NCI-H1417 (cell line): ENCODE data around the gene PTGIS.
"Not testable (repeated sequence)": the region's sequence is repeated elsewhere in the genome, so short reads cannot be mapped to it uniquely, and the experiment has no call there.

Experiments
- DNase-seq, 3 experiments: peaks; one replicate each; lab custom pipeline; 2025; lab: John Stamatoyannopoulos, UW

Gene PTGIS

GRCh38 chr20:49567421-49568277 is at the start of gene PTGIS:
TSS of gene PTGIS (minus strand) at chr20:49568137. CDS start at chr20:49568116, 21 bp downstream.
- peak in 2 of 3 experiments; percentile 39 to 47 for DNase-seq

- DNase-seq, result not testable (repeated sequence)
Measured at GRCh38 chr20:49617394-49617793, 49.5 kb upstream of the PTGIS start.

- no peak for DNase-seq
Measured at GRCh38 chr20:49616154-49617007, 48.4 kb upstream of the PTGIS start.

GRCh38 chr20:49615401-49616153 is 47.6 kb upstream of the PTGIS start:
- DNase-seq, result no peak

- not testable (repeated sequence) for DNase-seq
Measured at GRCh38 chr20:49615051-49615400, 47.1 kb upstream of the PTGIS start.

GRCh38 chr20:49614338-49615050 is 46.6 kb upstream of the PTGIS start:
- no peak for DNase-seq

GRCh38 chr20:49612127-49612738 is 44.3 kb upstream of the PTGIS start:
- DNase-seq, result no peak

GRCh38 chr20:49611539-49612126 is 43.7 kb upstream of the PTGIS start:
- DNase-seq, result not testable (repeated sequence)

- DNase-seq, result peak; percentile 67 to 77 (median 72)
Measured at GRCh38 chr20:49610691-49611538, 43.0 kb upstream of the PTGIS start.

GRCh38 chr20:49608752-49609670 is 41.1 kb upstream of the PTGIS start:
- DNase-seq, result peak; percentile 64 to 84 (median 68)

- no peak for DNase-seq
Measured at GRCh38 chr20:49607568-49607967, 39.6 kb upstream of the PTGIS start.

GRCh38 chr20:49603209-49603627 is 35.3 kb upstream of the PTGIS start:
- no peak for DNase-seq

- no peak for DNase-seq
Measured at GRCh38 chr20:49602345-49603208, 34.6 kb upstream of the PTGIS start.

GRCh38 chr20:49601153-49601924 is 33.4 kb upstream of the PTGIS start:
- DNase-seq, result no peak

GRCh38 chr20:49599746-49600113 is 31.8 kb upstream of the PTGIS start:
- no peak for DNase-seq

GRCh38 chr20:49597825-49598395 is 30.0 kb upstream of the PTGIS start:
- DNase-seq, result no peak
